Ovary (tissue), 3 donors: ENCODE measurements around the gene DOCK2.

Experiments
- CTCF ChIP-seq, 3 donors: fragments of 450-650 bp in 2 of 3; fragments of 200-600 bp in 1 of 3; IDR thresholded peaks; one replicate each; pipeline versions ENCODE4 v1.5.1 to v1.8.0; 2016 to 2022; ENCODE audit warnings: antibody characterized with exemption in 3 of 3, mild to moderate bottlenecking in 1 of 3
- EP300 ChIP-seq: sonication (generic); formaldehyde crosslinking; IDR thresholded peaks from one replicate; pipeline ENCODE4 v1.6.1; 2017; ENCODE audit warnings: antibody characterized with exemption
- donor health status: DM: no; HTN: no; CAD: no.

GRCh38 chr5:169988947-169989346 lies 351.9 kb downstream of the DOCK2 start:
- TF ChIP-seq EP300 (no peak), CTCF (IDR thresholded peaks at IDR 0.05) (no peak)
